ENCODE data around the gene EYS.

- TF ChIP-seq POLR2A (IDR thresholded peaks at IDR 0.05) (no peak), CTCF (IDR thresholded peaks at IDR 0.05) (no peak)
Measured at GRCh38 chr6:64214373-64214772, 1492.7 kb downstream of the EYS start.
